ENCODE results near the gene TADA2B. TPM values are rescaled to one million over a fixed set of nuclear protein-coding genes. Genes with fewer than 3 reads are reported as not detected.

TADA2B gene
- total and polyA plus RNA-seq, 2 of the 4 experiments (the other 2 are of a cell fraction), result 6.1 to 8.6 TPM

- H2AK9ac ChIP-seq (replicated peaks; ENCODE audit: low read depth, low read length, poor library complexity), result no peak overlapping the region
- 100% methylated on average over 2 of the region's 4 CpGs; no CpG with 5 or more reads in 1 of the 2 experiments for whole genome bisulfite sequencing, 2 experiments (ENCODE audit: extremely low coverage in 2 of 2, insufficient read length in 1 of 2)
- no peaks in the 10 kb centered on the region for H3K9me3 ChIP-seq (ENCODE audit: control insufficient read depth, insufficient read depth, low read length)
- H3K27ac ChIP-seq (ENCODE audit: insufficient read depth, low read length), result no peak overlapping the region
- ATAC-seq (ENCODE audit: low read depth), result no peak
- no peak overlapping the region for H3K4me2 ChIP-seq (ENCODE audit: low read depth, low read length)
- intact Hi-C loops (cut with micrococcal nuclease), result no loop called here
- H3K79me1 ChIP-seq (ENCODE audit: low read depth in 1 of 2, low read length in 2 of 2), result peaks cover 31 to 86% of the 10 kb centered on the region in 2 experiments
- H2BK5ac ChIP-seq (ENCODE audit: low read depth, low read length, poor library complexity, severe bottlenecking), result no peak overlapping the region
- H3K23ac ChIP-seq (ENCODE audit: low read depth, low read length), result no peak overlapping the region
- H3K4me1 ChIP-seq (ENCODE audit: control insufficient read depth, insufficient read depth, low read length), result peaks cover 11% of the 10 kb centered on the region
- H2BK20ac ChIP-seq (ENCODE audit: low read depth, low read length), result no peak overlapping the region
- in situ Hi-C loops (cut with MboI; ENCODE audit: low sequenced_read_pairs), result no loop called here
- H3K9me1 ChIP-seq (ENCODE audit: insufficient read depth, low read length), result peaks cover 24% of the 10 kb centered on the region
- H2AFZ ChIP-seq (replicated peaks; ENCODE audit: low read length, poor library complexity), result no peak overlapping the region
- no peak overlapping the region for H3K4me3 ChIP-seq (ENCODE audit: insufficient read depth, low read depth, low read length)
- BruUV-seq (replicated peaks), result no TSS peak
- H3K56ac ChIP-seq (ENCODE audit: extremely low read depth, insufficient read depth, low read length), result no peak overlapping the region
- H3K27me3 ChIP-seq (ENCODE audit: control insufficient read depth, insufficient read depth, low read length), result no peaks in the 10 kb centered on the region
- H2BK120ac ChIP-seq (ENCODE audit: low read depth, low read length), result no peak overlapping the region
- no peak overlapping the region for H4K91ac ChIP-seq (ENCODE audit: insufficient read depth, low read depth, low read length)
- peaks cover 92% of the 10 kb centered on the region for H4K20me1 ChIP-seq (ENCODE audit: insufficient read depth, low read length)
- POLR2A ChIA-PET (ENCODE audit: unreplicated experiment), result no interaction called here
- no peak overlapping the region for H3K4ac ChIP-seq (ENCODE audit: low read depth, low read length)
- no peak overlapping the region for H4K8ac ChIP-seq (ENCODE audit: low read depth in 2 of 2, low read length in 2 of 2)
- DNase-seq, result no peak
- H3K36me3 ChIP-seq (ENCODE audit: control insufficient read depth, insufficient read depth, low read length), result peaks cover 12% of the 10 kb centered on the region
- CTCF ChIA-PET, result no interaction called here
- no peak overlapping the region for H4K5ac ChIP-seq (ENCODE audit: low read depth, low read length)
- no peak overlapping the region for H2BK15ac ChIP-seq (ENCODE audit: low read depth, low read length)
- no peak overlapping the region for H2AK5ac ChIP-seq (ENCODE audit: low read depth, low read length)
- no peak overlapping the region for H3K18ac ChIP-seq (ENCODE audit: low read depth, low read length)
- dilution Hi-C loops (cut with HindIII; ENCODE audit: low sequenced_read_pairs, unreplicated experiment), result no loop called here
- H3K9ac ChIP-seq (ENCODE audit: low read depth, low read length), result no peak overlapping the region
- TF ChIP-seq RFX5 (IDR thresholded peaks at IDR 0.05; ENCODE audit: low read depth, low read length) (no peak), NFE2L2 (IDR thresholded peaks at IDR 0.05; ENCODE audit: low read depth, low read length) (no peak)
- no peak overlapping the region for H3K14ac ChIP-seq (replicated peaks; ENCODE audit: low read depth, low read length)
Measured at GRCh38 chr4:7049295-7049694, 6.1 kb downstream of the TADA2B start.

All from IMR-90 (cell line).